ENCODE measurements around the gene RTP1.

The RTP1 gene

DNA sequence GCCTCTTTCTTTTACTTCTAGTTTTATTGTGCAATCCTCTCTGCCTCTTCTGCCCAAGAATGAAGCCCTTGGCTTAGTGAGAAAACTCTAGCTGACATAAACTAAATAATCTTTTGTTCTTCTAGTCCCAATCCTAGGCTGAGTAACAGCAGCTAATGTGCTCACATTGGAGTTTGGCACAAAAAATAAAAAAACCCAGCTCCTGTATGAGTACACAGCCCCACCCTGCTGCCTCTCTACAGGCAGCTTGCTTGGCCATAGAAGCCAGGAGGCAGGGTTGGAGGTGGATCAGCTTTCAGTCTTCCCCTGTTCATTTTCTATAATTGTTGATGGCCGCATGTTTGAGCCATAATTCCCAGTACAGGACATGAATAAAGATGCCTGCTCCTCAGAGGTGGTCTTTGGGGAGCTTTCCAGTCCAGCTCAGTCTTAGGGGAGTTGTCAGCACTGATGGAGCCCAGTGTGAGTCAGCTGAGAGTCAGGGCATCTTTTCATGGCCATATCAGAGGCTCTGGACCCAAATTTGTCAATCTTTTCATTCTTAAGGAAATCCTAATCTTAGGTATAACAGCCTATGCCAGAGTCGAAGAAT lies 46.7 kb downstream of the RTP1 start:
- DNase-seq: no peak

DNA sequence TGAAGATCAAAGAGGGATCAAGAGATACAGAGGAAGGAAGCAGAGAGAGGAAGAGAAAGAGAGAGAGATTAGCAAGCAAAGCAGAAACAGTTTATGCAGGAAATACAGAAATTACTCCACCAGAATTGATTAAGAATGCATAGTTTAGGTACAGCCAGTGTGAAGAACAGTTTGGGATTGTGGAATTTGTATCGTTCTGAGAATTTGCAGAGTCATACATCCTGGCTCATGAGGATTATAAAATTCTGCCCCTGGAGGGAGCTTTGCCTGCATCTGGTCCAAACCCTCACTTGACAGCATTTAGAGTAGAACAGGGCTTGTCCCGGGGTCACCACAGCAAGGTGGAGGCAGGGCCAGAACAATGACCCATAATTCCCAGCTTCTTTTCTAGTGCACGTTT lies 50.1 kb downstream of the RTP1 start:
- DNase-seq: no peak
